Activated naive CD4-positive, alpha-beta T cell treated with anti-CD3 and anti-CD28 coated beads, Interleukin-2, amount 50 U/mL, for 24 hours (primary cell): ENCODE data around the gene ETS2.
"Not testable (repeated sequence)": the region's sequence is repeated elsewhere in the genome, so short reads cannot be mapped to it uniquely, and the experiment has no call there.

Source experiments
- H3K27ac Mint-ChIP-seq: one replicate; pipeline ENCODE4 v1.8.0; 2021; ENCODE audit warnings: mild to moderate bottlenecking, mixed read lengths
- H3K27me3 Mint-ChIP-seq: one replicate; pipeline ENCODE4 v1.8.0; 2021; ENCODE audit warnings: mixed read lengths
- H3K36me3 Mint-ChIP-seq: one replicate; pipeline ENCODE4 v1.8.0; 2021; ENCODE audit warnings: mixed read lengths
- H3K4me1 Mint-ChIP-seq: one replicate; pipeline ENCODE4 v1.8.0; 2021; ENCODE audit warnings: mixed read lengths
- H3K4me3 Mint-ChIP-seq: one replicate; pipeline ENCODE4 v1.8.0; 2021; ENCODE audit warnings: mild to moderate bottlenecking, mixed read lengths
- H3K9me3 Mint-ChIP-seq: one replicate; pipeline ENCODE4 v1.8.0; 2021; ENCODE audit warnings: mixed read lengths

Gene ETS2

GRCh38 chr21:38831526-38832467 is 26.1 kb downstream of the ETS2 start:
- Mint-ChIP-seq H3K4me3 (no peak overlapping the region), H3K27me3 (no peaks in the 10 kb centered on the region), H3K4me1 (peaks cover 15% of the 10 kb centered on the region), H3K36me3 (no peaks in the 10 kb centered on the region), H3K9me3 (no peaks in the 10 kb centered on the region), H3K27ac (peak overlapping the region; percentile 27)

GRCh38 chr21:38832664-38833063 is 26.9 kb downstream of the ETS2 start:
- Mint-ChIP-seq H3K9me3 (no peaks in the 10 kb centered on the region), H3K4me1 (peaks cover 15% of the 10 kb centered on the region), H3K27me3 (no peaks in the 10 kb centered on the region), H3K36me3 (no peaks in the 10 kb centered on the region), H3K27ac (no peak overlapping the region), H3K4me3 (no peak overlapping the region)

GRCh38 chr21:38833117-38833516 is 27.4 kb downstream of the ETS2 start:
- H3K4me1 Mint-ChIP-seq: peaks cover 15% of the 10 kb centered on the region
- H3K9me3 Mint-ChIP-seq: no peaks in the 10 kb centered on the region
- H3K27ac Mint-ChIP-seq: no peak overlapping the region
- no peaks in the 10 kb centered on the region for H3K36me3 Mint-ChIP-seq
- H3K4me3 Mint-ChIP-seq: no peak overlapping the region
- no peaks in the 10 kb centered on the region for H3K27me3 Mint-ChIP-seq

- Mint-ChIP-seq H3K36me3 (no peaks in the 10 kb centered on the region), H3K27me3 (no peaks in the 10 kb centered on the region), H3K27ac (no peak overlapping the region), H3K9me3 (no peaks in the 10 kb centered on the region), H3K4me3 (no peak overlapping the region), H3K4me1 (peaks cover 15% of the 10 kb centered on the region)
These were observed 29.0 kb downstream of the ETS2 start for GRCh38 chr21:38834725-38835124.

- Mint-ChIP-seq H3K9me3 (no peaks in the 10 kb centered on the region), H3K27ac (no peak overlapping the region), H3K36me3 (no peaks in the 10 kb centered on the region), H3K27me3 (no peaks in the 10 kb centered on the region), H3K4me3 (no peak overlapping the region), H3K4me1 (no peaks in the 10 kb centered on the region)
These were observed 32.2 kb downstream of the ETS2 start for GRCh38 chr21:38837806-38838461.

- Mint-ChIP-seq H3K27me3 (no peaks in the 10 kb centered on the region), H3K27ac (peak overlapping the region; percentile 78), H3K4me3 (no peak overlapping the region), H3K36me3 (no peaks in the 10 kb centered on the region), H3K4me1 (no peaks in the 10 kb centered on the region), H3K9me3 (no peaks in the 10 kb centered on the region)
These were observed 33.0 kb downstream of the ETS2 start for GRCh38 chr21:38838598-38839327.

- Mint-ChIP-seq H3K36me3 (no peaks in the 10 kb centered on the region), H3K27me3 (no peaks in the 10 kb centered on the region), H3K4me3 (no peak overlapping the region), H3K27ac (no peak overlapping the region), H3K9me3 (no peaks in the 10 kb centered on the region), H3K4me1 (no peaks in the 10 kb centered on the region)
These were observed 33.9 kb downstream of the ETS2 start for GRCh38 chr21:38839328-38840286.

- no peaks in the 10 kb centered on the region for H3K9me3 Mint-ChIP-seq
- H3K4me1 Mint-ChIP-seq: no peaks in the 10 kb centered on the region
- H3K27me3 Mint-ChIP-seq: no peaks in the 10 kb centered on the region
- no peak overlapping the region for H3K27ac Mint-ChIP-seq
- no peaks in the 10 kb centered on the region for H3K36me3 Mint-ChIP-seq
- no peak overlapping the region for H3K4me3 Mint-ChIP-seq
These were observed 34.9 kb downstream of the ETS2 start for GRCh38 chr21:38840456-38841300.

GRCh38 chr21:38841472-38841871 is 35.7 kb downstream of the ETS2 start:
- Mint-ChIP-seq H3K27me3 (no peaks in the 10 kb centered on the region), H3K27ac (no peak overlapping the region), H3K9me3 (no peaks in the 10 kb centered on the region), H3K4me1 (no peaks in the 10 kb centered on the region), H3K36me3 (no peaks in the 10 kb centered on the region), H3K4me3 (no peak overlapping the region)

GRCh38 chr21:38842079-38842478 is 36.4 kb downstream of the ETS2 start:
- no peaks in the 10 kb centered on the region for H3K36me3 Mint-ChIP-seq
- H3K27me3 Mint-ChIP-seq: no peaks in the 10 kb centered on the region
- no peaks in the 10 kb centered on the region for H3K9me3 Mint-ChIP-seq
- no peaks in the 10 kb centered on the region for H3K4me1 Mint-ChIP-seq
- H3K27ac Mint-ChIP-seq: no peak overlapping the region
- H3K4me3 Mint-ChIP-seq: no peak overlapping the region

- H3K4me3 Mint-ChIP-seq: no peak overlapping the region
- H3K9me3 Mint-ChIP-seq: no peaks in the 10 kb centered on the region
- no peak overlapping the region for H3K27ac Mint-ChIP-seq
- no peaks in the 10 kb centered on the region for H3K36me3 Mint-ChIP-seq
- no peaks in the 10 kb centered on the region for H3K4me1 Mint-ChIP-seq
- no peaks in the 10 kb centered on the region for H3K27me3 Mint-ChIP-seq
These were observed 37.6 kb downstream of the ETS2 start for GRCh38 chr21:38843379-38843778.

GRCh38 chr21:38843806-38844503 is 38.2 kb downstream of the ETS2 start:
- no peaks in the 10 kb centered on the region for H3K4me1 Mint-ChIP-seq
- H3K27ac Mint-ChIP-seq: no peak overlapping the region
- no peak overlapping the region for H3K4me3 Mint-ChIP-seq
- no peaks in the 10 kb centered on the region for H3K9me3 Mint-ChIP-seq
- H3K36me3 Mint-ChIP-seq: no peaks in the 10 kb centered on the region
- no peaks in the 10 kb centered on the region for H3K27me3 Mint-ChIP-seq

GRCh38 chr21:38845374-38845773 is 39.6 kb downstream of the ETS2 start:
- not testable (repeated sequence) for H3K9me3 Mint-ChIP-seq, H3K27me3 Mint-ChIP-seq, H3K36me3 Mint-ChIP-seq, H3K27ac Mint-ChIP-seq, H3K4me1 Mint-ChIP-seq, H3K4me3 Mint-ChIP-seq

- Mint-ChIP-seq H3K36me3 (no peaks in the 10 kb centered on the region), H3K4me3 (no peak overlapping the region), H3K4me1 (no peaks in the 10 kb centered on the region)
These were observed 41.8 kb downstream of the ETS2 start for GRCh38 chr21:38847556-38847955.

More at GRCh38 chr21:38847556-38847955, 41.8 kb downstream of the ETS2 start:
- Mint-ChIP-seq H3K27ac (no peak overlapping the region), H3K27me3 (no peaks in the 10 kb centered on the region), H3K9me3 (no peaks in the 10 kb centered on the region)
